ENCODE results near the gene DNAH14. TPM values are rescaled to one million over a fixed set of nuclear protein-coding genes. Genes with fewer than 3 reads are reported as not detected.
"Not testable (repeated sequence)": the region's sequence is repeated elsewhere in the genome, so short reads cannot be mapped to it uniquely, and the experiment has no call there.

DNAH14 gene
- total and polyA plus RNA-seq, 9 donors, result 3.7 to 61.4 (median 24.2) TPM

GRCh38 chr1:225191199-225191753, 261.8 kb downstream of the DNAH14 start:
- TF ChIP-seq EP300 (IDR thresholded peaks at IDR 0.05) (no peak), CTCF (IDR thresholded peaks at IDR 0.05) (no peak), POLR2A (IDR thresholded peaks at IDR 0.05) (no peak)
- Histone ChIP-seq H3K27ac (no peak overlapping the region), H3K27me3 (no peaks in the 10 kb centered on the region), H3K4me3 (no peak overlapping the region), H3K9me3 (peaks cover 0 to 4% of the 10 kb centered on the region in 2 donors), H3K4me1 (ENCODE audit: insufficient read depth) (no peaks in the 10 kb centered on the region), H3K36me3 (no peaks in the 10 kb centered on the region)
- DNase-seq, result no peak
- intact Hi-C loops (cut with DNase I), result no loop called here

GRCh38 chr1:225201447-225201846, 272.0 kb downstream of the DNAH14 start:
- no peak for DNase-seq
- no peaks in the 10 kb centered on the region for H3K27me3 ChIP-seq
- 83 to 98% (median 93%) methylated on average over 3 of the region's 3 CpGs for WGBS, 3 donors

GRCh38 chr1:225207791-225208190, 278.3 kb downstream of the DNAH14 start:
- no peak for TF ChIP-seq POLR2A (IDR thresholded peaks at IDR 0.05)
- TF ChIP-seq EP300 (IDR thresholded peaks at IDR 0.05), result no peak
- TF ChIP-seq CTCF (IDR thresholded peaks at IDR 0.05), result no peak
- H3K27me3 ChIP-seq, result no peaks in the 10 kb centered on the region
- no peaks in the 10 kb centered on the region for H3K36me3 ChIP-seq

More at GRCh38 chr1:225201447-225201846, 272.0 kb downstream of the DNAH14 start:
- no peak overlapping the region for H3K27ac ChIP-seq
- H3K9me3 ChIP-seq, result no peaks in the 10 kb centered on the region
- intact Hi-C loops (cut with DNase I), result no loop called here
- H3K36me3 ChIP-seq, result no peaks in the 10 kb centered on the region
- TF ChIP-seq EP300 (IDR thresholded peaks at IDR 0.05), result no peak
- TF ChIP-seq CTCF (IDR thresholded peaks at IDR 0.05), result no peak
- no peak for TF ChIP-seq POLR2A (IDR thresholded peaks at IDR 0.05)
- H3K4me1 ChIP-seq (ENCODE audit: insufficient read depth), result no peaks in the 10 kb centered on the region
- no peak overlapping the region for H3K4me3 ChIP-seq

GRCh38 chr1:225209153-225209552, 279.7 kb downstream of the DNAH14 start:
- DNase-seq, result no peak
- no peaks in the 10 kb centered on the region for H3K27me3 ChIP-seq
- H3K9me3 ChIP-seq, result peaks cover 0 to 2% of the 10 kb centered on the region in 2 donors
- H3K4me1 ChIP-seq (ENCODE audit: insufficient read depth), result no peaks in the 10 kb centered on the region
- no peaks in the 10 kb centered on the region for H3K36me3 ChIP-seq
- no peak for TF ChIP-seq CTCF (IDR thresholded peaks at IDR 0.05)
- TF ChIP-seq EP300 (IDR thresholded peaks at IDR 0.05), result no peak
- TF ChIP-seq POLR2A (IDR thresholded peaks at IDR 0.05), result no peak
- no peak overlapping the region for H3K27ac ChIP-seq
- H3K4me3 ChIP-seq, result no peak overlapping the region
- intact Hi-C loops (cut with DNase I), result no loop called here

More at GRCh38 chr1:225207791-225208190, 278.3 kb downstream of the DNAH14 start:
- intact Hi-C loops (cut with DNase I), result no loop called here
- no peak overlapping the region for H3K27ac ChIP-seq
- 94 to 96% (median 95%) methylated on average over 2 of the region's 2 CpGs for WGBS, 3 donors
- H3K4me1 ChIP-seq (ENCODE audit: insufficient read depth), result no peaks in the 10 kb centered on the region
- peaks cover 0 to 2% of the 10 kb centered on the region in 2 donors for H3K9me3 ChIP-seq
- DNase-seq, result no peak
- H3K4me3 ChIP-seq, result no peak overlapping the region

- H3K27me3 ChIP-seq; intact Hi-C loops (cut with DNase I); H3K36me3 ChIP-seq; H3K27ac ChIP-seq; H3K4me3 ChIP-seq; H3K4me1 ChIP-seq (ENCODE audit: insufficient read depth); DNase-seq; H3K9me3 ChIP-seq: not testable (repeated sequence)
- WGBS, 3 donors, result 79 to 92% (median 82%) methylated on average over 3 of the region's 3 CpGs
Measured at GRCh38 chr1:225210180-225210579, 280.7 kb downstream of the DNAH14 start.

GRCh38 chr1:225211694-225212442, 282.4 kb downstream of the DNAH14 start:
- H3K4me1 ChIP-seq (ENCODE audit: insufficient read depth); H3K27me3 ChIP-seq; H3K27ac ChIP-seq; DNase-seq; H3K4me3 ChIP-seq; H3K9me3 ChIP-seq; intact Hi-C loops (cut with DNase I); H3K36me3 ChIP-seq: not testable (repeated sequence)
- 84 to 96% (median 84%) methylated on average over 5 of the region's 5 CpGs for WGBS, 3 donors
